ENCODE results near the gene DDX51.
A peak's percentile ranks its signal among the peaks of the same experiment; 100 is the strongest.

The DDX51 gene

GRCh38 chr12:132186857-132187620 is 42.9 kb upstream of the DDX51 start:
- ATAC-seq = no peak
- TF ChIP-seq CSDC2 (CRISPR knock-in tag; IDR thresholded peaks at IDR 0.05) (no peak), SNAI2 (CRISPR knock-in tag; IDR thresholded peaks at IDR 0.05) (no peak), TCF4 (CRISPR knock-in tag; IDR thresholded peaks at IDR 0.05; ENCODE audit: borderline replicate concordance) (no peak), ZFP3 (CRISPR knock-in tag; IDR thresholded peaks at IDR 0.05) (no peak)

DNA sequence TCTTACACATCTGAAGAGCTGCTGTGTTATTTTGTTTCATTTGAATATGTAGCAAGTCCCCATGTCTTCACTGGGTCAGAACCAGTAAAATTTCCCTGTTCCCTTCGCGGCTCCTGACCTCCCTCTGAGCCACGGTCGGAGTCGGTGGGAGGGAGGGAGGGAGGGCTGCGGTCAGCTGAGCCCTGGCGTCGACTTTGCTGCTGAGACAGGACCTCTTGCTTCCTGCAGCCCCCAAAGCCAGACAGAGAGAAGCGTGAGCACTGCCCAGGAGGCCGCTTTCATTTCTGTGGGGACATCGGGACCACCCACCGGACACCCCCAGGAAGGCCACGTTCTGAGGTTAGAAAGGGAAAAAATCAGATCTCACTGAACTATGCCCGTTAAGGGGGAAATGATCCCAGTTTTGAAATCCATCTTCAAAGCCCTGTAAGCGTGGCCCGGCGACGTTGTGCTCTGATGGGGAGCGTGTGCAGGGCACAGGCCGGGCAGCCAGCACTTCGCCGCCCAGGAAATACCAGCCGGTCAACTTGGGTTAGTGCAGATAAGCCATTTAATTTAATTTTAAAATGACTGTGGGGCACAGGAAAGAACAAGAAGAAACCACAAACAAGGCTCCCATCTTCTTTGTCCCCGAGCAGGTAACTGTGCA is 42.2 kb upstream of the DDX51 start:
- ATAC-seq = peak; percentile 23; the same call in 2 of the 3 replicates
- TF ChIP-seq TSHZ2 (CRISPR knock-in tag; IDR thresholded peaks at IDR 0.05) = no peak
- no peak for TF ChIP-seq GLIS3 (CRISPR knock-in tag; IDR thresholded peaks at IDR 0.05)
- no peak for TF ChIP-seq ZNF70 (CRISPR knock-in tag; IDR thresholded peaks at IDR 0.05)
- no peak for TF ChIP-seq ZNF8 (CRISPR knock-in tag; IDR thresholded peaks at IDR 0.05)

GRCh38 chr12:132185705-132186104 is 41.6 kb upstream of the DDX51 start:
- ATAC-seq = no peak
- TF ChIP-seq ZNF8 (CRISPR knock-in tag; IDR thresholded peaks at IDR 0.05) (no peak), ISL1 (CRISPR knock-in tag; IDR thresholded peaks at IDR 0.05) (no peak), ARNTL (CRISPR knock-in tag; IDR thresholded peaks at IDR 0.05; ENCODE audit: borderline replicate concordance, low read depth) (no peak), CSDC2 (CRISPR knock-in tag; IDR thresholded peaks at IDR 0.05) (no peak), PPARA (CRISPR knock-in tag; IDR thresholded peaks at IDR 0.05; ENCODE audit: borderline replicate concordance) (no peak), ZNF70 (CRISPR knock-in tag; IDR thresholded peaks at IDR 0.05) (no peak), ZFP30 (CRISPR knock-in tag; IDR thresholded peaks at IDR 0.05) (no peak), ZFP3 (CRISPR knock-in tag; IDR thresholded peaks at IDR 0.05) (no peak), TOX (CRISPR knock-in tag; IDR thresholded peaks at IDR 0.05; ENCODE audit: borderline replicate concordance) (no peak), ZC3H10 (CRISPR knock-in tag; IDR thresholded peaks at IDR 0.05) (no peak), GLIS3 (CRISPR knock-in tag; IDR thresholded peaks at IDR 0.05) (no peak), TSHZ2 (CRISPR knock-in tag; IDR thresholded peaks at IDR 0.05) (no peak), BACH2 (CRISPR knock-in tag; IDR thresholded peaks at IDR 0.05; ENCODE audit: borderline replicate concordance) (no peak), TCF4 (CRISPR knock-in tag; IDR thresholded peaks at IDR 0.05; ENCODE audit: borderline replicate concordance) (no peak)
- TF ChIP-seq, protein P1, sequence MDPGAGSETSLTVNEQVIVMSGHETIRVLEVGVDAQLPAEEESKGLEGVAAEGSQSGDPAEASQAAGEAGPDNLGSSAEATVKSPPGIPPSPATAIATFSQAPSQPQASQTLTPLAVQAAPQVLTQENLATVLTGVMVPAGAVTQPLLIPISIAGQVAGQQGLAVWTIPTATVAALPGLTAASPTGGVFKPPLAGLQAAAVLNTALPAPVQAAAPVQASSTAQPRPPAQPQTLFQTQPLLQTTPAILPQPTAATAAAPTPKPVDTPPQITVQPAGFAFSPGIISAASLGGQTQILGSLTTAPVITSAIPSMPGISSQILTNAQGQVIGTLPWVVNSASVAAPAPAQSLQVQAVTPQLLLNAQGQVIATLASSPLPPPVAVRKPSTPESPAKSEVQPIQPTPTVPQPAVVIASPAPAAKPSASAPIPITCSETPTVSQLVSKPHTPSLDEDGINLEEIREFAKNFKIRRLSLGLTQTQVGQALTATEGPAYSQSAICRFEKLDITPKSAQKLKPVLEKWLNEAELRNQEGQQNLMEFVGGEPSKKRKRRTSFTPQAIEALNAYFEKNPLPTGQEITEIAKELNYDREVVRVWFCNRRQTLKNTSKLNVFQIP (CRISPR knock-in tag; IDR thresholded peaks at IDR 0.05; ENCODE audit: borderline replicate concordance, low read depth) = no peak

GRCh38 chr12:132182711-132183365 is 38.7 kb upstream of the DDX51 start:
- no peak for TF ChIP-seq ZNF565 (CRISPR knock-in tag; conservative IDR thresholded peaks at IDR 0.05; ENCODE audit: low read depth)
- no peak for TF ChIP-seq ZC3H10 (CRISPR knock-in tag; IDR thresholded peaks at IDR 0.05)
- no peak for TF ChIP-seq TSHZ2 (CRISPR knock-in tag; IDR thresholded peaks at IDR 0.05)
- TF ChIP-seq ZFP3 (CRISPR knock-in tag; IDR thresholded peaks at IDR 0.05) = no peak
- TF ChIP-seq CSRNP3 (CRISPR knock-in tag; IDR thresholded peaks at IDR 0.05) = no peak
- TF ChIP-seq SNAI2 (CRISPR knock-in tag; IDR thresholded peaks at IDR 0.05) = no peak
- TF ChIP-seq ARNTL (CRISPR knock-in tag; IDR thresholded peaks at IDR 0.05; ENCODE audit: borderline replicate concordance, low read depth) = no peak
- no peak for TF ChIP-seq GLIS3 (CRISPR knock-in tag; IDR thresholded peaks at IDR 0.05)
- ATAC-seq = no peak

All from SK-N-SH treated with all-trans-retinoic acid at 6 μM for 48 hours (cell line).